SH-SY5Y (cell line): ENCODE measurements around the gene MLH3.

Experiments
- GATA2 ChIP-seq: IDR thresholded peaks from 2 replicates; pipeline ENCODE4 v1.6.1; 2011; ENCODE audit warnings: mild to moderate bottlenecking, low read depth, low read length
- GATA3 ChIP-seq: IDR thresholded peaks from 2 replicates; pipeline ENCODE4 v1.6.1; 2011; ENCODE audit warnings: low read depth, mild to moderate bottlenecking, low read length, moderate library complexity

GRCh38 chr14:75069121-75069810 lies 18.0 kb upstream of the MLH3 start, which contains the start of gene ZC2HC1C:
- TF ChIP-seq GATA2 (no peak), GATA3 (no peak)
